HG02798 (cell line): Measurements from ENCODE around the gene PLCG1.

ENCODE experiments used
- ATAC-seq: cut with Tn5 transposase; IDR thresholded peaks from one replicate; pipeline ENCODE4 v1.9.1; 2021; ENCODE audit warnings: mild to moderate bottlenecking; ENCODE audit not compliant: unreplicated experiment, poor library complexity

PLCG1 gene

DNA sequence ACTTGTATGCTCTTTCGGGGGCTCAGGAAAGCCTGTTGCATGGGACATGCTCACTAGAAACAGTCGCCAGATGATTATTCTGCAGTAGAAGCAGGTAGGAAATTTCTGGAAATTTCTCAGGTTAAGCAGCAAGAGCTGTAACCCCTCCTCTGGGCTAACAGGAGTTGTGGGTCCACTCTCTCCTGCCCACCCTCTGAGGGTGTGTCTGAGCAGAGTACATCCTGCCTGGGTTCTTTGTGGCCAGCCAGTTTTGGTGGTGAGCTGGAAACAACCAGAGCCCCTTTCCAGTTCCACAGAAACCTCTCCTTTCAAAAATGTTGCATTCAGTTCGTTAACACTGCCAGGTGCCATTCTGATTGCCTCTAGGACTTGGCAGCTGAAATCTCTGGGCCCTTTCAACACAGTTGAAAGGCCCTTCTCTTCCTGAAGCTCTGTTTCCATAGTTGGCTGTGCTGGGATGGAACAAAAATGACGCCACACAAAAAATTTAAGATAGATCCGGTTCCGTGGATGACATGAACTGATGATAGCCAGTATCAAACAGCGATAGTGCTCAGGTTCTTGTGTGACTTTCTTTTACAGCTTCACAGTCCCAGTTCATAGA is 38.5 kb downstream of the PLCG1 start:
- ATAC-seq: no peak

DNA sequence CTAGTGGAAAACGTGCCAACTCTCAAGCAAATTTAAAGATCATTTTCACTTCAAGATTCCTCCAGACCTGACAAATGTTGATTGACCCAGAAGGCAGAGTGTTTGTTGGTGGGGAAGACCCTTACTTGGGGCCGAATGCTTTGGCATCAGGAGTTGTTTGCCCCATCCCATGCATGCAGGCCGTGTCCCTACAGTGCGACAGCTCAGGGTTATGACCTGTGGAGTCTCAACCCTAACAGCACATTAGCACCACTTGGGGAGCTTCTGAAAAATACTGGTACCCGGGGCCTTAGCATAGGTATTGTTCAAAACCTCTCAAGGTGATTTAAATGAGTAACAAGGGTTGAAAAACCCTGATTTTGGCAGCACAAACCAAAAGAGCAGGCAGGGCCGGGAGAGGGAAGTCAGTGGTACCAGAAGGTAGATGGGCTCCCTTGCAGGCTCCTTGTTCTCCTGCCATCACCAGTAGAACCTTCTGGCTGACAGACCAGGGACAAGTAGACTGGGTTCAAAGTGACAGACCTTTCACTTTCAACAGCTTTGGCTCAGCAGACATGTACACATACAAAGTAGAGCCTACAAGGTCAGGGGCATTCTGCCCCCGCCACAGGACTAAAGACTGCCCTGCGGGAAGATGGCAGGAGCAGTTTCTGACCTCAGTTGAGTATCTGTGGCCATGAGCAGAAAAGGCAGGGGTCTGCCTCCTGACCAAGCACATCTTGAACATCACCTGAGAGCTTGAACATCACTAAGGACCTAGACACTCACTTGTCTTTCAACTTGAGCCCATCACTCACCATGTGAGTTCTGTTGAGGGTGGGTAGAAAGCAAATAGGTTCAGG is 39.6 kb downstream of the PLCG1 start:
- ATAC-seq: no peak

DNA sequence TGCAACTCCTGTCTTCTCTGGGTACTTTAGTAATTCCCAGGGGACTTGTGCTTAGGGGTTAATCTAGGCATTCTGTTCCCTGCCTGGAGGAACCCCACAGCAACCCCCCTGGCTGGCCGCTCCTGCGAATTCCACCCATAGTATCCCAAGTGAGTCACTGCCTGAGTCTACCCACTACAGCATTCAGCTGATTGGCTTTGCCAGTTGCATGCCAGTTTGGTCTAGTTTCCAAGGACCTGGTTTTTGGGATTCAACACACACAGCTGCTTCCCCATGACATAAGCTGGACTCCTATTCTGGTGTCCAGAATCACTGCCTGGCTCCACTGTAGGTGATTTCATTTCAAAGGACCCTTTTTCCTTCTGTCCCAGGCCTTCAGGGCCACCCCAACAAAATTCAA is 40.3 kb downstream of the PLCG1 start:
- no peak for ATAC-seq

DNA sequence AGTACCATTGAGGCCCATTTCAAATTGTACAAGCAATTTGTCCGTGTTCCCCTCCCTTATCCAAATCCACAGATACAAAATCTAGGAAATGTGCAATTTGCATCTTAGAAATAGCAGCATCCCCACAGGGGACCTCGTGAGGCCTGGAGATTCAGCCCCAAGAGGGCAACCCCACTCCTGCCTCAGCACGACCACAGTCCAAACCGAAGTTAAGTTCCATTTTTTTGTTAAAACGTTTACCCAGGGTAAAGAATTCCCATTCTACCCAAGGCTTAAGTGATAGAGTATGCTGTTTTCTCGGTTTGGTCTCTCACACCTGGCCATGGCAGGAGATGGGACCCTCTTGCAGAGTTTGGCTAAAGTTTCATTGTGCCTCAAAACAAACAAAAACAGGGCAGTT is 41.2 kb downstream of the PLCG1 start:
- no peak for ATAC-seq

DNA sequence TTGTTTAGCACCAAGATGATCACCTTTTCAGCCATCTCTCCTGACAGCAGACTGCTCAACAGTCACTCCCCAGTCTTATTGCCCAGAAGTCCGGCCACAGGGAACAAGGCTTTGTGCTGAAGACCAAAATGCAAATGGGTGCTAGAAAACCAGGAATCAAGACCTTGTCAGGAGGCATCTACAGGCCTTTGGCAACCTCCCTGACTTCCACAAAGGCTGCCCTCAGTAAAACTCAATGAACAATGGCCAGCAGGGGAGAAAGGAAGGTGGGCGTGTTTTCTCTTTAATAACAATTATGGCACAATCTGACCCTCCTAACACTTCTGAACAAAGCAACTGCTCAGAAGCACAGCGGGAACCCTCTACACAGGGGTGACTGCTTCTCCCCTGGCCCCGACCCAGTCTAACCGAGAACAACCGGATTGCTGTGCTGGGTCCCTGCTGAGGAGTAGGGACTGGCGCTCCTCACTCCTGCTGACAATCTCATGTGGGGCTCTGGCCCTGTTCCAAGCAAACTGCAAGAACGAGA is 41.6 kb downstream of the PLCG1 start:
- ATAC-seq: no peak

DNA sequence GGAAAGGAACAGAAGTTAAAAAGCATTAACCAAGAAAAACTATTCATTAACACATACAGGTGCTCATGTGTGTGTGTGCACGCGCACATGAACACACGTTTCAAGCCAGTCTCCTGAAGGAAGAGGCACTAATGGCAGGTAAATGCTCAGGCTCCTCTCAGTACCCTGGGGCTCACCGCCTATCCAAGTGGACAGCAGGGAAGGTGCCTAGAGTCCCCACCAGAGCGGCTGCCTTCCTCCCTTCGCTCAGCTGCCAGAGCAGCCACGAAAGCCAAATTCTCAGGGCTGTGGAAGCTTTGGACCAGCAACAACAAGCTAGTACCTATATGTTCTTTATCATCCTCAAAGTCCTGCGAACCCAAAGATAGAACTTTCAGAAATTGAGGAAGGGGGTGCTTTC is 42.6 kb downstream of the PLCG1 start:
- ATAC-seq: no peak

DNA sequence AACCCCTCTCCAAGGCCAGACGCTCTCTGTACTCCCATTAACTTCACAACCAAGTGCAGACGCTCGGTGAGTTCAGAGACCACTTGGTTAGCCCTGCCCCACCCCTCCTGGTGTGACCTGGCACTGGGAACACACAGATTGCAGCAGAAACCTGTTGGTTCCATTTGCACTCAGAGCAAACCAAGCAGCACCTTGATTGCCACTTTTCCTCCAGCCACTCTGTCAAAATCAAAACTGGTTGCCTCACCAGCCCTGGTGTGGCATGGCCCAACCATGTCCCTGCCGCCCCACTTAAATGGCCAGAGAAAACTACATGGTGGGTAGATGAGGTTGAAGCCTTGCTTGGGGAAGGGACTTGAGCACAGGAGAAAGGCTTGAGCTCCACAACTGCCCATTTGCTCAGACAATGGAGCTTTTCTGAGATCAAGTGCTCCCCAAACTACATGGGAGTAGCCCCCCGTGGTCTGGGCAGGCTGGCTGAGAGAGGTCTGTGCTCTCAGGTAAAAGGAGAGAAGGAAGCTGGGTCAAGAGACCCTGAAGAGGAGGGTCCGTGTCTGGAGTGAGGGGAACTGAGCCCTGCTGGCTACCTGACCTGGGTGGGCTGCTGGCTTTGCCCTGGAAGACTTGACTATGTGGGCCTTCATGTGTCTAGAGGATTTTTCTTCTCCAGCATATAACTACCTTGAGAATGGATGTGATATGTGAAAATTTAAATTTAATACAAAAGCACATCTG is 43.4 kb downstream of the PLCG1 start:
- no peak for ATAC-seq

DNA sequence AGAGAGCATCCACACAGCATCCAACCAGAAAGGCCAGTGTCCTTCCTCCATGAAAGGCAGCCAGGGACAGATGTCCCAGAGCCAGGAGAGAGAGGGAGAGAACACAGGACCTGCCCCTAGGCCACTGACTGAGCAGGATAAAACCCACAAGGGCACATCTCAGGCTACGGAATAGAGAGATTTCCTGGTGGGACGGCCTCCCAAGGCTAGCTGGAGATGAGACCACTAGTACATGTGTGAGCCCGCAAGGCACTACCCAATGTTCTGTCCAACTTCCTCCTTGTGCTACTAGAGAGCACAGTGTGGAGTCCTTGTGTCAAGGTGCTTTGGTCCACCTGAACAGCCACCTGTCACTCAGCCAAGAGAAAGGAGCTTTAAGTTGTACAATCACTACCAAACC is 44.2 kb downstream of the PLCG1 start:
- ATAC-seq: no peak

DNA sequence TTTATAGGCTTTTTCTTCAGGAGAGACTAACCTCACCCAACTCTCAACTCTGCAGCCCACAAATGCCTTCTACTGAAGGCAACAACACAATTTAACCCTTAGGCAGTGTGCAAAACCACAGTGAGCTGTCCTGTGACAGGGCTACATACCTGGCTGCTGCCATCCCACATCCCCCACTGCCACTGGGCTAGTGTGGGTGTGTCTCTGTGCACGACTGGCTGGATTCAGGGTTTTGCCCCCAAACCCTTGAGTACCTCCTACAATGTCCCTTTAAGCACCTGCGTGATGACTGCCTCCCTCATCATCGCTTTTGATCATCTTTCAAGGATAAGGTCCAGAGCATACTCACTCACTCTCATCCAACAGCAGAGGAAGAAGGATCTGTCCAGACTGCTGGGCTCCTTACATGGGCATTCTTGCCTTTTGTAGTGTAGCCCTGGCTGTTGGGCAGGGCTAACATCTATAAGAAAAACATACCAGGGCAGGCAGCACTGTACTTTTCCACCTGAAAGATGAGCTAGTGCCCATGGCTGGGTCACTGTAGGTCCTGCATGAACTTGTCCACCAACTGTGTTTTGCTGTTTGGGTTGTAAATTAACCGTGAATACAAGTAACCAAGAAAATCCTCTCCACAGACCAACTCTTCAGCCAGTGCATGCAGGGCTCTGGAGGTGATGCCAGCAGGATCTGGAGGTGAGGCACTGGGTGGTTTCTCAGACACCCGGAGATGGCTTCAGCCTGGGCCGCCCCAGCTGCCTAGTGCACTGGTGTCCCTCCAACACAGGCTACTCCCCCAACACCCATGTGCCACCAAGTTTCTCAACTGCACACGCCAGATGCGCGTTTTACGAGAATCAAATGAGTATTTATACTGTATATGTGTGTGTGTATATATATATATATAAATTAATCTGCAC is 45.2 kb downstream of the PLCG1 start:
- ATAC-seq: no peak

DNA sequence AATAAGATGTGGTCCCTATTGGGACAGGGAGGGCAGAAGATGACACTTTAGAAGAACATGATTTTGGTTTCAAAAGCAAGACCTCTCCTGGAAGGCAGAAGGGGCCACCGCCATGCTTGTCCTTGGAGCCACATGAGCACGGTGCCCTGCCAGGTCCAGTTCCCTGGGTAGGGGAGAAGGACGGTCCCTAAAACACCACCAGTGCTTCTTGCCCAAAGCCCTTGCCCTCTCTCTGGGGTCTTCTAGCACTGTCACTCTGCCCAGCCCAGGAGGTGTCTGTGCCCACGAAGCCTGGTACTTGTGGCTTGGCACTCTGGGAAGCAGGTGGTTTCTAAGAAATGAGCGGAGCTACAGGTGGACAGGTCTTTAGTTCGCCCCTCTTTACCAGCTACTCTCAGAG is 46.0 kb downstream of the PLCG1 start:
- ATAC-seq: no peak

DNA sequence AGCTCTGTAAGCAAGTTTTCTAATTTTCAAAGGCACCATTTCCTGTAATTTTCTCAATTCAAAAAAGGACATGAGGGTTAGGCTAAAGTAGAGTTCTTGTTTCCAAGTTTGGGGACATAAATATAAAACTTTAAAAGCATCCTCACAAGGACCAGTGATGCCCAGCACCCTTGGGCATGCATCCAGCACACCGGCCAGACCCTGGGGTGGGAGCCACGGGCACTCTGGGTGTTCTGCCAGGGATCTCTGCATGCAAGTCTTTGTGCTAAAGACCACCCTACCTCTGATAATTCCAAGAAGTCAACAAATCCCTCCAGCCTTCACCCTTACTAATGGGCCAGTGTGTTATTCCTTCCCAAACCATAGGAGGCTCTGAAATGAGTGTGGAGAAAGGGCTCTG is 46.5 kb downstream of the PLCG1 start:
- no peak for ATAC-seq

DNA sequence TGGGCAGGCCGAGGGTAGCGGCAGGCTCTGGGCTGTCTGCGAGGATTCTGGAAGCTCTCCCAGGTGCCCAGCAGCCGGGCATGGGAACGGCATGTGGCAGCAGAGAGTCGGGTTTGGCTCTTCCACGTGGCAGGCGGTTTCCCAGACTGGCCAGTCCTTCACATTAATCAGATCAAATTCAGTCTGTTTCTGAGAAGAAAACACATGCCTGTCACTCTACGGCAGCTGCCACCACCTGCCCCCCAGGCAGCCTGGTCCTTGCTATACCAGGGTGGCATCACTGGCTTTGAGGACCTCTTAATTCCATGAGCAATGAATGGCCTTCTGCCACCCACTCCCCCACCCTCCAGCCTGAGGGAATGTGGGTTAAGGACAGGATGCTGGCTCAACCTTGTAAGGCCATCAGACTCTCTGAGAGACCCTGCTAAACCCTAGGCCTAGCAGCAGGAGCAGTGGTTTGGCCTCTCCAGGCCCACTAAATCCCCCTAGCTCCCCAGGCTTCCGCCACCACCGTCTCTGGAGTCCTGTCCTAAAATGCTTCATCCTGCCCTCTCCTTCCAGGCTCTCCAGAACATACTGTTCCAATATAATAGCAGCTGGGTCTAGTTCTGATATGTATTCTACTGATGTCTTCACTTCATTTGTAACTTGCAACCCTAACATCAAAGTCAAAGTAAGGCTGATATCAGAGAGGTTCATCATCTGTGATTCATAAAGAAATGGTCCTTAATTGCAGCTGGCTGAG is 47.8 kb downstream of the PLCG1 start:
- no peak for ATAC-seq

DNA sequence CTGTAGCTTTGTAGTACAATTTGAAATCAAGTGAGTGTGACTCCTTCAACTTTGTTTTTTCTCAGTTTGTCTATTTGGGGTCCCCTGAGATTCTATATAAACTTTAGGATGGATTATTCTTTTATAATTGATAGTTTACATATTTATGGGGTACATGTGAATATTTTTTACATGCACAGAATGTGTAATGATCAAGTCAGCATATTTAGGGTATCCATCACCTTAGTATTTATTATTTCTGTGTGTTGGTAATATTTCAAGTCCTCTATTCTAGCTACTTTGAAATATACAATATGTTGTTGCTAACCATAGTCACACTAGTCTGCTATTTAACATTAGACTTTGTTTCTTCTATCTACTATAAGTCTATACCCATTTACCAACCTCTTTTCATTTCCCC is 50.3 kb downstream of the PLCG1 start:
- no peak for ATAC-seq

DNA sequence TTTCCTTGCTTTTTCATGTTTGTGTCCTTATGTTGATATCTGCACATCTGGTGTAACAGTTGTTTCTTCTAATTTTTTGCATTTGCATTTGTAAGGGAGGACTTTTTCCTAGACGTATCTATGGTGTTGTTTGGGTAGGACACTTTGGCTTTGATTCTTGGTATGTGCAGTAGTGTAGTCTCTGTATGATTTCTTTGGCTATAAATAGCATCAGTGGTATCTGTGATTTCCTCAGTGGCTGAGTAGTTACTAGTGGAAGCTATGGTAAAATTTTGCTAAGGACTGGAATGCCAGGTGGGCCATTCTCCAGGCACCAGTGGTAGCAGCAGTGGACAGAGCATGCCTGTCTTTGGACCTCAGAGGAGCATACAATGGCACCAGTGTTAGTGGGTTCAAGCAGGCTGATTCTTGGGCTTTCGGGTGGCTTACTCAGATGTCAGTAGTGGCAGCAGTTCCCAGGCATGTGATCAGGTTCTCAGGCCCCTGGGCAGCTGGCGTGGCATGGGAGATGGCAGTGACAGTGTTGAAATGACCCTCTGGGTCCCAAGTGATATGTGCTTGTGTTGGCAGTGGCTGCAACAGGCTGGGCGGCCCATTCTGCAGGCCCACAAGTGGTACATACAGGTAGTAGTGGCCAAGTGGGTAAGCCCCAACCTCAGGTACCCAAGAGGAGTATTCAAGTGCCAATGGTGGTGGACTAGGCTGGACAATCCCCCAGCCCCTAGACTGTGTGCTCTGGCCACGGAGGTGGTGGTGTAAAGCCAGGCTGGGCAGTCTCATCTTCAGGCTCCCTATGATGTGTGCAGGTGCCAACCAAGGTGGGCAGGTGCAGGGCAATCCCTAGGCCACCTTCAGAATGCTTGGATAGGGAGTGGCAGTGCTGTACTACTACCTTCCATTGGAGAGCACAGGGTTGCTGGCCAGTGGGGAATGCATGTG is 54.5 kb downstream of the PLCG1 start:
- ATAC-seq: no peak

DNA sequence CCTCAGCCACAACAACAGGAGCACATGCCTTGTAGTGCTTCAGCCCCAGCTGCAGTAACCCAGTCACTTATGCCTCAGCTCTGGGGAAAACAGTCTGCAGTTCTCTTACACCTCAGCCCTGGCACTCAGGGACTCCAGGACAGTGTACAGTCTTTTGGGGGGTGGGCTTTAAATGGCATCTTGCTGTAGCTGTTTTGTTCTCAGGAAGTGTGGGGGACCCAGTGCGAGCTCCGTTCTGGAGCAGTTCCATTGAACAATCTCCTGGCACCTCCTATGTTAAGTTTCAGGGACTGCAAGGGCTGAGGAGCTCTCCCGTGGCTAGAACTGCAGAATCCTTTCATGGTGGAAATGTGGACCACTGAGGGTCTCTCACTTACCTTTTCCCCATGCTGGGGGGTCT is 55.2 kb downstream of the PLCG1 start:
- no peak for ATAC-seq

DNA sequence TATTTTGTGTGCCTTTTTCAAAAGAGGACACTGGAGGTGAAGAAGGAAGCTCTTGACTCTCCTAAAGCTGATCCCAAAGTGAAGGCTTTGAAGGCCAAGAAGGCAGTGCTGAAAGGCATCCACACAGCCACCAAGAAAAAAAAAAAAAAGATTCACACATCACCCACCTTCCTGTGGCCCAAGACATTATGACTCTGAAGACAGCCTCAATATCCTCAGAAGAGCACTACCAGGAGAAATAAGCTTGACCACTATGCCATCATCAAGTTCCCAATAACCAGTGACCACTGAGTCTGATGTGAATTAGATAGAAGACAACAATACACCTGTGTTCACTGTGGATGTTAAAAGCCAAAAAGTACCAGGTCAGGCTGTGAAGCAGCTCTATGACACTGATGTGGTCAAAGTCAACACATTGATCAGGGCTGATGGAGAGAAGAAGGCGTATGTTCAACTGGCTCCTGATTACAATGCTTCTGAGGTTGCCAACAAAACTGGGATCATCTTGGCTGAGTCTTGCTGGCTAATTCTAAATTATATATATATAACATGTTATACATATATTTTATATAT is 59.4 kb downstream of the PLCG1 start:
- no peak for ATAC-seq

DNA sequence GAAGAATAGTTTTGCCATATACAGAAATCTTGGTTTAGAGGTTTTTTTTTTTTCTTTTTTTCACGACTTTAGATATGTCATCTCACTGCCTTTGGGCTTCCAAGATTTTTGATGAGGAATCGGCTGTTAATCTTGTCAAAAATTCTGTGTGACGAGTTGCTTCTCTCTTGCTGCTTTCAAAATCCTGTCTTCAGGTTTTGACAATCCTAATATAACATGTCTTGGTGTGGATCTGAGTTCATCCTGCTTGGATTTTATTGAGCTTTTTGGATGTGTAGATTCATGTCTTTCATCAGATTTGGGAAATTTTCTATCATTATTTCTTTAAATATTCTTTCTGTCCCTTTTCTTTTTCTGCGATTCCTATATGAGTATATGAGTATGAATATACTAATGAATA is 61.1 kb downstream of the PLCG1 start:
- ATAC-seq: no peak
